HG02642 (cell line): ENCODE data around the gene ZNF335.
"Not testable (repeated sequence)": the region's sequence is repeated elsewhere in the genome, so short reads cannot be mapped to it uniquely, and the experiment has no call there.

ENCODE experiments used
- ATAC-seq: cut with Tn5 transposase; IDR thresholded peaks from one replicate; pipeline ENCODE4 v1.9.1; 2021; ENCODE audit warnings: mild to moderate bottlenecking; ENCODE audit not compliant: unreplicated experiment, poor library complexity

The ZNF335 gene

DNA sequence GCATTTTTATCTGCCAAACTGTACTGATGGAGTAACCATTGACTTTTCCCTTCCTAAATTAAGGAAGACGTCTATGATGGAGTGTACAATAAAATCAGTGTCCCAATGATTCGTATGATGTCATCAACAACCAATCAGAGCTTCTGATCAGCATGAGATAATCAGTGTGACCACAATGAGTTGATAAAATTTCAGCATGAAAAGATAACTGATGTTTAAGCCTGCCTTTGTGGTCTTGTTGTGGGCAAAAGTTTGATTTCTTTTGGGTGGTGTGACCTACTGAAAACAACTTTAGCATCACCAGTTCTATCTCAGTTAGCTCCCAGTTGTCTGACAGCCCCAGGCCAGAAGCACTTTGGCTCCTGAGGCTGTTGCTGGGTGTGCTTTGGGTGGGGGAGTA, 34.2 kb downstream of the ZNF335 start:
- no peak for ATAC-seq

GRCh38 chr20:45935416-45936046, 36.5 kb downstream of the ZNF335 start:
- peak; percentile 11 for ATAC-seq

DNA sequence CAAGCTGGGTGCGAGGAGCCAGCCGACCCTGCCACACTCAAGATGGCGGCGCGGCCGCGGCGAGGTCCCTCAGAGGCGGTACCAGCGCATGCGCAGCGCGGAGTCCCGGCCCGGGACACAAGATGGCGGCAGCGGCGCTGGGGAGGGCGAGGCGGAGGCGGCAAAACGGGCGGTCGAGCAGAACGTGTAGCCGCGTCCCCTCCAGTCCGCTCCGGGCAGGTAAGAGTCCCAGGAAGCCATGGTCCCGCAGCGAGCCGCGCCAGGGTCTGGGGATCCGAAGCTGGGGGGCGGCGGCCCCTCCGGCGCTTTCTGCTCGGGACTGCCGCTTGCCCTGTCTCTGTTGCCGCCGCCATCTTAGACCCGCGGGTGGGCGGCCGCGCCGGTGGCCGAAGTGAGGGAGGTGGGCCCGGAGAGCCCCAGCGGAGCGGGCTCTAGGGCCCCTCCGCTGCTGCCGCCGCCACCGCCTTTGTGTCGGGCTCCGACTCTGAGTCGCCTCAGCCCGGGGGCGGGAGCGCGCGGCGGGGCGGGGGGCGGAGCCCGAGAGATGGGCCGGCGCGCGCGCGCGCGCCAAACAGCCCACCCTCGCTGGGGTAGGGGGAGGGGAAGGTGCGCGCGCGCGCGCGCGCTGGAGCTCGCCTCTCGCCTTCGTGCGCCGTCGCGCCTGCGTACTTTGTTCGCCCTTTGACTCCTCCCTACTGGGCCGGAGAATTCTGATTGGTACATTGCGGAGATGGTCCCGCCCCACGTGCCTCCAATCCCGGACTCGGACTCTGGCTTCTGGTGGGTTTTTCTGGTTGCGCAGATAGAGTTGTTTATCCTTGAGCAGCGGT, 37.2 kb downstream of the ZNF335 start, which contains the start of gene PCIF1:
Gene PCIF1, plus strand, starts transcription at position 98 of the 830 bp plus-strand sequence. CDS start 4,317 bp downstream, outside the sequence.
- peak; percentile 81 for ATAC-seq

GRCh38 chr20:45934046-45934585, 37.9 kb downstream of the ZNF335 start:
- peak; percentile 17 for ATAC-seq

DNA sequence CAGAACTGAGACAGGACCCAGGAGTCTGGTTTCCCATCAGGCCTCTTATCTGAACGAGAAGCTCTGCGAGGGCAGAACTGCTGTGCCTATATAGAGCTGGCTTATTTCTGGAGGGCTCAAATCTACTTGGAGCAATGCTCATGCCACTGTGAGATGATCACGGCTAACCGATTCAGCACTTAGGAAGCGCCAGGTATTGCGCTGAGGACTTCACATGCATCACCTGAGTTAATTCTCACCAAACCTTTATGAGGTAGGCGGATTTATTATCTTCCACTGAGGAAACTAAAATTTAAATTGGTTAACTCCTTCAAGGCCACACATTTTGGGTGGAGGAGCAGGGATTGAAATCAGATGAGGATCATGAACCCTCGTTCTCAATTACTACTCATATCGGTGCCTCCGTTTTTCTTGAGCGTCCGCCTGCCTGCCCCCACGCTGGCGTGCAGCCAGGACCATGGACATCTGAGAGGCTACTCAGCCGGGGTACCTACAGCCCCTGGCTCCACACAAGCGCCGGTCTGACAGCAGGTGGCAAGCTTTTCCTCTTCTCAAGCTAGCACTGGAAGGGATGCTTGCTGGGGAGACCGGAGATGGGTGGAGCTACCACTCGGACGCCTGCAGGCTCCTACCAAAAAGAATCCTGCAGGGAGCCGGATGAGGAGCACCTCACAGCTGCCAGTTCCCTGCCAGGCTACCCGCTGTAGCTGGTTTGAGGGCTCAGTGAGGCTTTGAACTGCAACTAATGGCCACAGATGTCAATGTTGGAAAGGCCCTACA, 38.5 kb downstream of the ZNF335 start:
- ATAC-seq, result no peak

- ATAC-seq, result not testable (repeated sequence)
These were observed 40.3 kb downstream of the ZNF335 start for GRCh38 chr20:45931680-45932079.

DNA sequence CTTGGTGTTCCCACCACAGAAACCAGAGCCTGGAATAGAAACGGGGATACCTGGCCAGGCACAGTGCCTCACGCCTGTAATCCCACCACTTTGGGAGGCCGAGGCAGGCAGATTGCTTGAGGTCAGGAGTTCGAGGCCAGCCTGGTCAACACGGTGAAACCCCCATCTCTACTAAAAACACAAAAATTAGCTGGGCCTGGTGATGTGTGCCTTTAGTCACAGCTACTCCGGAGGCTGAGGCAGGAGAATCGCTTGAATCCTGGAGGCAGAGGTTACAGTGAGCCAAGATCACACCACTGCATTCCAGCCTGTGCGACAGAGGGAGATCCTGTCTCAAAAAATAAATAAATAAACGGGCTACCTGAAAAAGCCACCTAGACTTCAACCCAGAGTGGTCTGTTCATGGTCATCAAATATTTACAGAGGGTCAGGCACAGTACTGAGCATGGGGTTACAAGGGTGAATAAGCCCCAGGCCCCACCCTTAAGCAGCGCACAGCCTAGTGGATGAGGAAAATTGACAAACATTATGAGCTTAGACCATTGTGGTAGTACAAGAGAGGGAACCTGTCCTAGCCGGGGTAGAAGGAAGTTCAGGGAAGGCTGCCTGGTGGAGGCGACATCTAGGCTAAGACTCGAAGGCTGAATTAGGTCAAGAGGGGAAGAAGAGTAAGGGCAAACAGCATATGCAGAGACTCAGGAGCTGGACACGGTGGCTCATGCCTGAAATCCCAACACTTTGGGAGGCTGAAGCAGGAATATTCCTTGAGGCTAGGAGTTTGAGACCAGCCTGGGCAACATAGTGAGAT, 44.7 kb downstream of the ZNF335 start:
- ATAC-seq, result no peak

DNA sequence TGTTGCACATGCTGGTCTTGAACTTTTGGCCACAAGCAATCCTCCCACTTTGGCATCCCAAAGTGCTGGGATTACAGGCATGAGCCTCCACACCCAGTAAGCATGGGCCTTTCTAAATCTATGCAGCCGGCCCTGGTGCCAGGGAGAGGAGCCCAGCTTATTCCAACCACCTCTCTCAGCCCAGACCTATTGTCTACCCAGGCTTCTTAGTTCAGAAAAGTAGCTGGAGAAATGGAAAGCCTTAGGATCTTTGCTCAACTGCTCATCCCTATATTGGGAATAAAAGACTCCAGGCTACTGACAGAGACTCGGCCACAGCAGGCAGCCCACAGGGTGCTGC, 45.3 kb downstream of the ZNF335 start:
- no peak for ATAC-seq

GRCh38 chr20:45925821-45926506, 46.0 kb downstream of the ZNF335 start:
- ATAC-seq, result no peak

- no peak for ATAC-seq
These were observed 47.4 kb downstream of the ZNF335 start for GRCh38 chr20:45924391-45925261.

DNA sequence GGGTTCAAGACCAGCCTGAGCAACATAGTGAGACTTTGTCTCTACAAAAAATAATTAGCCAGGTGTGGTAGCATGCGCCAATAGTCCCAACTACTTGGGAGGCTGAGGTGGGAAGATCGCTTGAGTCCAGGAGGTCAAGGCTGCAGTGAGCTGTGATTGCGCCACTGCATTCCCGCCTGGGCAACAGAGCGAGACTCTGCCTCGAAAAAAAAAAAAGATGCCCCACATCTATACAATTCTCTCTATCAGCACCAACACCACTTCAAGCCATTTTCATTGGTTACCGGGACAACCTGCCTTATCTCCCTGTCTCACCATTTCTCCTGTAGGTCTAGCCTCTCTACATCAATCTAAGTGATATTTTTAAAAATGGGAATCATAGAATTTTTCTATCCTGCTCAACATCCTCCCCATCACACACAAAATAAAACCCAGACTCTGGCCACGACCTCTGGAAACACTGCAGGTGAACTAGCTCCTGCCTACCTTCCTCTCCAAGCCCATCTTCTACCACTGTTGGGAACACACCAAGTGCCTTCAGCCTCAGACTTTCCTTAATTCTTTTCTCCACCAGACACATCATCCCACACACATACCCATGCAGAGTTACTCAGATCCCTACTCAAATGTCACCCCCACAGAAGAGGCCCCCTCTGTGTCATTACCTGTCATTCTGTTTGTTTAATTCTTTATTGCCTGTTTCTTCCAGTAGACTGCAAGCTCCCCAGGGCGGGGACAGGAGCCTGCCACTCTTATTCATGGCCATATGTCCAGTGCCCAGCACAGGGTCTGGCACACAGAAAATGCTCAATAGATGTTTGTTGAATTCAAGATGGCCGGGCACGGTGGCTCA, 50.4 kb downstream of the ZNF335 start:
- no peak for ATAC-seq

- ATAC-seq, result no peak
These were observed 51.3 kb downstream of the ZNF335 start for GRCh38 chr20:45920462-45921336.

DNA sequence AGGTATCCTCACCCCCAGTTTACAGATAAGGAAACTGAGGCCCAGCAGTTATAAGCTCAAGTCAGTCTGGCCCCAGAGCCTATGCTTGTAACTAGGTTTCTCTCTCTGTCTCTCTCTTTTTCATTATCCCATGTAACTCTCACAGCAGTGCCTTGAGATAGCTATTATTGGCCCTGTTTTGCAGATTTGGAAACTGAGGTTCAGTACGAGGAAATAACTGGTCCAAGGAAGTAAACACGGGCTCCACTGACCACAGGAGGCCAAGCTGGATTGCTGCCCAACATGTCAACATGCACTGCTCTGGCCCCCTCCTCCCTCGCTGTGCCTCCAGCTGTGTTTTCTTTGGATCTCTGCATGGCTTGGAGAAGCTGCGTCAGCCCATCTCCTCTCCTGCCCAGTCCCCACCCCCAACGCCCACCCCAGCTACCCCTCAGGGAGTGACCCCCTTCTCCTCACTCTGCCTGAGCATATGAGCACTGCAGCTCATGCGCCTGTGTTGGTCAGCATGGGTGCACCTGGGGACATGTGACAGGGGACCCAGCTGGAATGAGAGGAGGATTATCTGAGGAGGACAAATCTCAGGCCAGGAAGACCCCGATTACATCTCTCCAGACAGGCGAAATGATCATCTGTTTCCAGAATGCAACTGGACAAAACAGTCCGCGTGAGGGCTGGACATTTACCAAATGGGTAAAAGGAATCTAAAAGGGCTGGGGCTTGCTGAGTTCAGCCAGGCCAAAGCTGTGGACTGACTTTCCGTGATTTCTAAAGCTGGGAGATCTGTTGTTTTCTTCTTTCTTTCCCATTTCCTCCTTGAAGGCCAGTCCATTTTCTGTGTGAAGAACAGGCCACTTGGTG, 52.2 kb downstream of the ZNF335 start:
- no peak for ATAC-seq

DNA sequence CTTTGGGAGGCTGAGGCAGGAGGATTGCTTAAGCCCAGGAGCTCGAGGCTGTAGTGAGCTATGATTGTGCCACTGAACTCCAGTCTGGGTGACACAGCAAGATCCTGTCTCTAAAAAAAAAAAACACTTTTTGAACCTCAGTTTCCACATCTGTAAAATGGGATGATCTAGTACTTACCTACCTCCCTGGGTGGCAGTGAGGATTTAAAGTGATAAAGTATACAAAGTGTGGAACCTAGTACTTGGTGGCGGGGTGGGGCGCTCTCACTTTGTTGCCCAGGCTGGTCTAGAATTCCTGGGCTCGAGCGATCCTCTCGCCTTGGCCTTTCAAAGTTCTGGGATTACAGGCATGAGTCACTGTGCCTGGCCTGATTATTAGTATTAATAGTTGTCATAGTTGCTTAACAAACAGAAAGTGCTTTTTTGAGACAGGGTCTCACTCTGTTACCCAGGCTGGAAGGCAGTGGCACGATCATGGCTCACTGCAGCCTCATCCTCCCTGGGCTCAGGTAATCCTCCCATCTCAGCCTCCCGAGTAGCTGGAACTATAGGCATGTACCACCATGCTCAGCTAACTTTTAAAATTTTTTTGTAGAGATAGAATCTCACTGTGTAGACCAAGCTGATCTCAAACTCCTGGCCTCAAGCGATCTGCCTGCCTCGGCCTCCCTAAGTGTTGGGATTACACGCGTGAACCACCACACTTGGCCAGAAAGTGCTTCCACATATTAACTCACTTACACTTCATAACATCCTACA, 53.0 kb downstream of the ZNF335 start:
- ATAC-seq, result no peak

DNA sequence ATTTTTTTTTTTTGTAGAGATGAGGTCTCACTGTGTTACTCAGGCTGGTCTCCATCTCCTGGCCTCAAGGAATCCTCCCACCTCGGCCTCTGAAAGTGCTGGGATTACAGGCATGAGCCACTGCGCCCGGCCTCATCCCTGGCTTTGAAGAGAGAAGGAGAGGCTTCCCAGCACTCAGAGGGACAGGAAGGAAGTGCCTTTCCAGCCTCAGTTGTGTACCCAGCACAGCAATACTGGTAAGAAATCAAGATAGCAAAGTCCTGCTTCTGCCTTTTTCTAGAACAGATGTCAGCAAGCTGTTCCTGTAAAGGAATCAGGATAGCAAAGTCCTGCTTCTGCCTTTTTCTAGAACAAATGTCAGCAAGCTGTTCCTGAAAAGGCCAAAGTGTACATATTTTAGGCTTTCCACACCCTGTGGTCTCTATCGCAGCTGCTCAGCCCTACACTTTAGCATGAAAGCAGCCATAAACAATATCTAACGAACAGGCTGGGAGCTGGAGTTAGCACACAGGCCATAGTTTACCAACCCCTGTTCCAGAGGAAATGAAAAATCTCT, 53.7 kb downstream of the ZNF335 start:
- no peak for ATAC-seq
